ENCODE measurements around the gene CRYGN.
A peak's percentile ranks its signal among the peaks of the same experiment; 100 is the strongest.

Gene CRYGN

DNA sequence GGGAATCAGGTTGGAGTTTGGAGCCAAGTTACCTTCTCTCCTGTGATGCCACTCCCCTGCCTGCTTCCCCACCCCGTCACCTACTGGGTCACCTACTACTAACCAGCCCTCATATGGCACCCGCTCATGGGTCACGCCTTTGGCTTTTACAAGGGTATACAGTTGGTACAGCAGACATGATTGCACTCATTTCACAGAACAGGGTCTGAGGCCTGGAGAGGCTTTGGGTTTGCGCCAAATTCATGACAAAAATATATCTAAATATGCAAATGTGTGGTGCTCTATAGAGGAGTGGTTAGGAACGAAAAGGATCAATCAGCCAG, 10.7 kb downstream of the CRYGN start:
- peak overlapping the region; percentile 69 for H3K27ac ChIP-seq (ENCODE audit: low read depth, low read length)
- H3K4me1 ChIP-seq (ENCODE audit: control insufficient read depth in 5 of 5, insufficient read depth in 5 of 5, low read length in 5 of 5): peaks cover 8 to 58% (median 56%) of the 10 kb centered on the region in 5 donors
- H3K36me3 ChIP-seq (ENCODE audit: control insufficient read depth in 5 of 5, insufficient read depth in 5 of 5, low read length in 5 of 5): no peaks in the 10 kb centered on the region

DNA sequence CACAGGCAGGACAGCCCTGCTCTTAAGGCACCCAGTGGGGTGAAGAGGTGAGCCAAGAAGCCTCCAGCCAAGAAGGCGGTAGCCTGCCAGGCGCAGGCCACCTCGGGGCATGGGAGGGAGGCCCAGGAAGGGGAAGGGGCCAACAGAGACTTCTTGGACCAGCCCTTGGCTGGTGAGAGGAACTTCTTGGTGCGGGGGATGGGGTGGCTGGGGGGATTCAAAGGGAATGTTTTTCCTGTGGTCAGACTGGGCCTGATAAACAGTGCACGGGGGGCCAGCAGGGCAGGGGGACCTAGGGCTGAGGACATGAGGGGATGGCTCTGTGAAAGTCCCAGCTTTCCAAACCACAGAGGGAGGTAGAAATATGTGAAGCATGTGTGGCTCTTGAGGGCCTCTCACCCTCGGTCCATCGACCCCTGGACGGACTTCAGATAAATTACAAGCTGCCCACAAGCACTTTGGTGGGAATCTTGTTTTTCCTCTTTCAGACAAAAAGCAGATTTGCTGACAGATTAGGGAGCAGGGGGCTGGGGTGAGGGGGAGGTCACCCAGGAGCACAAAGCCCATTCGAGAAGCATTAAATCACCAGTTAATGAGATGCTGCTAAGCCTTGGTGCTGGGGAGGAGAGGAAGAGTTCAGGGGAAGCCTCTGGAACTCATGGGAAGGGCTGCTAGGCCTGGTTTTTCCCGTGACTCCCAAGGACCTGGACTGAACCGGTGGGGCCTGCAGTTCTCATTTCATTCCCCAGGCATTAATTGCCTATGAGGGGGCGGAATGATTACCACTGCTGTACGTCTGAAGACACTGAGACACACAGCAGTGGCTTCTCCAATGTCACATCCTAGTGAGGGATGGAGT, 11.3 kb downstream of the CRYGN start:
- H3K36me3 ChIP-seq (ENCODE audit: control insufficient read depth in 5 of 5, insufficient read depth in 5 of 5, low read length in 5 of 5): no peaks in the 10 kb centered on the region
- no peaks in the 10 kb centered on the region for H3K27me3 ChIP-seq (ENCODE audit: control insufficient read depth in 5 of 5, insufficient read depth in 4 of 5, low read length in 5 of 5)
- peak overlapping the region in 1 of 5 donors; percentile 58 for H3K9ac ChIP-seq (ENCODE audit: low read length in 5 of 5)
- H3K4me3 ChIP-seq (ENCODE audit: low read depth in 1 of 5, low read length in 5 of 5): no peak overlapping the region
- H3K4me1 ChIP-seq (ENCODE audit: control insufficient read depth in 5 of 5, insufficient read depth in 5 of 5, low read length in 5 of 5): peaks cover 8 to 63% (median 58%) of the 10 kb centered on the region in 5 donors
- H3K9me3 ChIP-seq (ENCODE audit: control insufficient read depth in 5 of 5, low read length in 5 of 5): no peaks in the 10 kb centered on the region
- peak overlapping the region; percentile 69 for H3K27ac ChIP-seq (ENCODE audit: low read depth, low read length)

More for the DNA sequence above, 10.7 kb downstream of the CRYGN start:
- H3K27me3 ChIP-seq (ENCODE audit: control insufficient read depth in 5 of 5, insufficient read depth in 4 of 5, low read length in 5 of 5): no peaks in the 10 kb centered on the region
- peak overlapping the region in 1 of 5 donors; percentile 58 for H3K9ac ChIP-seq (ENCODE audit: low read length in 5 of 5)
- H3K9me3 ChIP-seq (ENCODE audit: control insufficient read depth in 5 of 5, low read length in 5 of 5): no peaks in the 10 kb centered on the region
- no peak overlapping the region for H3K4me3 ChIP-seq (ENCODE audit: low read depth in 1 of 5, low read length in 5 of 5)

DNA sequence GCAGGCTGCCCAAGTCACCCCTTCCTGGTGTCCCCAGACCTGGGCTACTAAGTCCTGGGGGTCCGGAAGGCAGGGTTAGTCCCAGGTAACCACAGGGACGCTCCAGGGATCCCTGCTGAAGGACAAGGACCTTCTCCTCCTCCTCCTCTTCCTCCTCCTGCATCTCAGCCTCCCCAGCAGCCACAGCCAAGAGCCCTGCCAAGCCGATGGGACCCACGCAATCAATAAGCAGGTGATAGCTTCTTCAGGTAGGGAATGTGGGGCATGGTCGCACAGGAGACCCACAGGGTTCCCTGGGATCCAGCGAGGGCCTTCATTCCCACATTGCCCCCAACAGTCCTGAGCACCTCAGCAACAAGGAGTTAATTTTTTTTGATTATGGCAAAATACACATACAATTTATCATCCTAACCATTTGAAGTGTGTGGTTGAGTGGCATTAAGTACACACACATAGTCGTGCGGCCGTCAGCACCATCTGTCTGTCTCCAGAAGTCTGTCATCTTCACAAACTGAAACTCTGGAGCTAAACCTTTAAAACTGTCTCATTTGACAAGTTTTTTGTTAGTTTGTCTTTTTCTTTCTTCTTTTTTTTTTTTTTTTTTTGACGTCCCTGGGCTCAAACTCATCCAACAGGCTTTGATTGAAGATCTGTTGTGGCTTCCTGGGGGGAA, 12.1 kb downstream of the CRYGN start:
- peak overlapping the region; percentile 69 for H3K27ac ChIP-seq (ENCODE audit: low read depth, low read length)

DNA sequence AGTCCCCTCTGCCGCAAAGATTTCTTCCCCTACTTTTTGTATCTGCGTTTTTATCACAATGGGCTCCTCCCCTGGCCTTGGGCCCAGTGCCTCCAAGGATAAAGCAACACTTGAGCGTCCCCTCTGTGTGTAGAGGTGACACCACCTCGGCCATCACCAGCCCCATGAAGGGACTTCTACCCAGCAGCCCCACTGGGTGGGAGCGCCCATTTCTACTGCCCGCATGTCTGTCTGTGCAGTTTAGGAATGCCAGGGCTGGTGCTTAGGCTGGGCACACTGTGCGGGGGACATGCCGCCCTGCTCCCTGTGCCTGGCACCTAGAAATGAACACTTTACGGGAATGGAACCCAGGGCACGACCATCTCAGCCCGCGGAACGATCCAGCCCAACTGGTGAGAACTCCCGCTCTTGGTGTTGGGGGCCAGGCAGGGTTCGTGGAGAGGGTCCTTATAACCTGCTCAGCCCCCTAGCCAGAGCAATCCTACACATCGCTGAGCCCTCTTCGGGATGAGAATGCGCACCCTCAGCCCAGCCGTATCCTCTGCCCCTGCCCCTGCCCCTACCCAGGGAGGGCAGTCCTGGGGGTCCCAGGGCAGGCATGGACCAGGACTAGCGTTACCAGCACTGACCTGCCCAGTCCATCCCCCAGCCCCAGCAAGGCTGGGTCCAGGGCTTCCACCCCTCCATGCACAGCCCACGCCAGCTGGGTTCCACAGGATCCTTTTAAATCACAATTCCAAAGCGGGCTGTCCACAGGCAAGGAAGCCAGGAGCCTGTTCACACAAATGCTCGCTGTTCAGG, 12.8 kb downstream of the CRYGN start:
- Histone ChIP-seq H3K27ac (ENCODE audit: low read depth, low read length) (peak overlapping the region; percentile 69), H3K4me3 (ENCODE audit: low read depth in 1 of 5, low read length in 5 of 5) (peak overlapping the region in 1 of 5 donors; percentile 11), H3K9ac (ENCODE audit: low read length in 5 of 5) (peak overlapping the region in 2 of 5 donors; percentile 4 to 76), H3K9me3 (ENCODE audit: control insufficient read depth in 5 of 5, low read length in 5 of 5) (peaks cover 0 to 3% (median 0%) of the 10 kb centered on the region in 5 donors), H3K36me3 (ENCODE audit: control insufficient read depth in 5 of 5, insufficient read depth in 5 of 5, low read length in 5 of 5) (no peaks in the 10 kb centered on the region), H3K4me1 (ENCODE audit: control insufficient read depth in 5 of 5, insufficient read depth in 5 of 5, low read length in 5 of 5) (peaks cover 8 to 64% (median 58%) of the 10 kb centered on the region in 5 donors), H3K27me3 (ENCODE audit: control insufficient read depth in 5 of 5, insufficient read depth in 4 of 5, low read length in 5 of 5) (no peaks in the 10 kb centered on the region)

More for the DNA sequence above, 12.1 kb downstream of the CRYGN start:
- peak overlapping the region in 1 of 5 donors; percentile 76 for H3K9ac ChIP-seq (ENCODE audit: low read length in 5 of 5)
- no peaks in the 10 kb centered on the region for H3K9me3 ChIP-seq (ENCODE audit: control insufficient read depth in 5 of 5, low read length in 5 of 5)
- H3K36me3 ChIP-seq (ENCODE audit: control insufficient read depth in 5 of 5, insufficient read depth in 5 of 5, low read length in 5 of 5): no peaks in the 10 kb centered on the region
- peaks cover 8 to 64% (median 58%) of the 10 kb centered on the region in 5 donors for H3K4me1 ChIP-seq (ENCODE audit: control insufficient read depth in 5 of 5, insufficient read depth in 5 of 5, low read length in 5 of 5)
- H3K27me3 ChIP-seq (ENCODE audit: control insufficient read depth in 5 of 5, insufficient read depth in 4 of 5, low read length in 5 of 5): no peaks in the 10 kb centered on the region
- no peak overlapping the region for H3K4me3 ChIP-seq (ENCODE audit: low read depth in 1 of 5, low read length in 5 of 5)

DNA sequence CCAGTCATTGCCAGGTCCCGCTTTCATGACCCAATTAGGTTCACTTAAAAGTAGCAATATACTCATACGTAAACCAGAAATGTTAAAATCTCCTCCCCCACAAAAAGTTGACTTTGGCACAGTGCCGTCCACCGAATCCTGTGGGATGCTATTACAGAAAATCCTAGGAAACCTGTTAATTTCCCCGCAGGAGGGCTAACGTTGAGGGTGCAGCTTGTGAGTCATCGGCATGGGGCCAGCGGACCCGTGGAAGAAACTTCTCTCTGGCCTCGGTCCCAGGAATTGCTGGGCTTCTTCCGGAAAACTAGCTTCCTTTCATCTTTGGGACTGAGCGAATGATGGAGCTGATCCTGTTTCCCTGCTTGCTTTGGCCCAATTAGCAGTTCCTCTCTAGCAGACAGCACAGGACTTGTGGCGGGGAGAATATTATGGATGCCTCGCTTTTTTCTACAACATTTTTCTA, 13.5 kb downstream of the CRYGN start:
- Histone ChIP-seq H3K9ac (ENCODE audit: low read length in 5 of 5) (peak overlapping the region in 2 of 5 donors; percentile 61 to 66), H3K4me3 (ENCODE audit: low read depth in 1 of 5, low read length in 5 of 5) (peak overlapping the region in 1 of 5 donors; percentile 11), H3K36me3 (ENCODE audit: control insufficient read depth in 5 of 5, insufficient read depth in 5 of 5, low read length in 5 of 5) (no peaks in the 10 kb centered on the region), H3K9me3 (ENCODE audit: control insufficient read depth in 5 of 5, low read length in 5 of 5) (peaks cover 0 to 3% (median 0%) of the 10 kb centered on the region in 5 donors), H3K27ac (ENCODE audit: low read depth, low read length) (peak overlapping the region; percentile 69), H3K27me3 (ENCODE audit: control insufficient read depth in 5 of 5, insufficient read depth in 4 of 5, low read length in 5 of 5) (no peaks in the 10 kb centered on the region), H3K4me1 (ENCODE audit: control insufficient read depth in 5 of 5, insufficient read depth in 5 of 5, low read length in 5 of 5) (peaks cover 8 to 64% (median 58%) of the 10 kb centered on the region in 5 donors)

DNA sequence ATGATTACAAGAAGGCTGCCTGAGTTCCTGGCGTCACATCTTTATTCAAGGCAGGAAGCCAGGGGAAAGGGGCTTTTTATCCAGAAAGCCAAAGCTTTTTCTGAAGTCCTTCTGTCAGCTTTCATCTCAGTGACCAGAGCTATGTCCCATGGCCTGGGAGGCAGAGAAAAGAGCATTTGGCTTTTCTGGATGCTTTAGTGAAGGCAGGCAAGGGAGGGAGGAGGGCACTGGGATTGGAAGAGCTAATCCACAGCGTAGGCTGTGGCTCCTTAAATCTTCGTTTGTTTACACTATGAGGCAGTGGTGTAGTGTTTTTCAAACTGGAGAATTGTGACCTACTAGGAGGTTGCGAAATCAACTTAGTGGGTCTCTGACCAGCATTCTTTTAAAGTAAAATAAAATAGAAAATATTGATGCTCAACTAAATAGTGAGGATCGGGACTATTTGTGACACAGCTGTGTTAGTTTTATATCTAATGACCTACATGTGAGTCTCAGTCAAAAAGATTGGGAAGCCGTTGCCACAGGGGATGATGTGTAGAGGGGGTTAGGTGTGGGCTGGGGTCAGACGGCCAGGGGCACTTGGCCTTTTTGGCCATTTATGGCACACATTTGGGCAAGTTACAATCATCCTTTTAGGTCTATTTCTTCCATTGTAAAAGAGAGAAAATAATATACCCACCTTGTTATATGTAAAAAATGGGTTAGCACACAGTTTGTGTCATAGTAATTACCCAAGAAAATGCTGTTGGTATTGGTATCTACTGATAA, 14.1 kb downstream of the CRYGN start:
- Histone ChIP-seq H3K27ac (ENCODE audit: low read depth, low read length) (peak overlapping the region; percentile 69), H3K27me3 (ENCODE audit: control insufficient read depth in 5 of 5, insufficient read depth in 4 of 5, low read length in 5 of 5) (no peaks in the 10 kb centered on the region), H3K4me3 (ENCODE audit: low read depth in 1 of 5, low read length in 5 of 5) (no peak overlapping the region), H3K9me3 (ENCODE audit: control insufficient read depth in 5 of 5, low read length in 5 of 5) (peaks cover 0 to 3% (median 0%) of the 10 kb centered on the region in 5 donors), H3K4me1 (ENCODE audit: control insufficient read depth in 5 of 5, insufficient read depth in 5 of 5, low read length in 5 of 5) (peaks cover 8 to 64% (median 58%) of the 10 kb centered on the region in 5 donors), H3K9ac (ENCODE audit: low read length in 5 of 5) (peak overlapping the region in 4 of 5 donors; percentile 7 to 66 (median 58)), H3K36me3 (ENCODE audit: control insufficient read depth in 5 of 5, insufficient read depth in 5 of 5, low read length in 5 of 5) (no peaks in the 10 kb centered on the region)

DNA sequence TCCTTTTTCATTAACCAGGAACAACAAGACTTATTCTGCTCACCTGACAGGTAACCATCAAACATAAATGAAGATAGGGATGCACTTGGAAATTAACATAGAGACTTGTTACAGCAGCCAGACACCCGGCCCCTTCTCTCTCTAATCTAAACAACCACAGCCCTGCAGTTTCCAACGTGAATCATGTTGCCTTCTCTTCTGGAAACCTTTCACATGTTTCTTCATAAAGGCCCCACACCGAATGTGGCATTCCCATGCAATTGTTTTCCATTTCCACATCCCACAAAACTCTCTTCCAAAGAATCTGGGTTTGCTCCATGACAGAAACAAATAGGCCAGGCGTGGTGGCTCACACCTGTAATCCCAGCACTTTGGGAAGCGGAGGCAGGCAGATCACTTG, 15.1 kb downstream of the CRYGN start:
- Histone ChIP-seq H3K4me1 (ENCODE audit: control insufficient read depth in 5 of 5, insufficient read depth in 5 of 5, low read length in 5 of 5) (peaks cover 8 to 60% (median 52%) of the 10 kb centered on the region in 5 donors), H3K27ac (ENCODE audit: low read depth, low read length) (peak overlapping the region; percentile 69), H3K9ac (ENCODE audit: low read length in 5 of 5) (peak overlapping the region in 2 of 5 donors; percentile 54 to 57), H3K9me3 (ENCODE audit: control insufficient read depth in 5 of 5, low read length in 5 of 5) (peaks cover 0 to 3% (median 0%) of the 10 kb centered on the region in 5 donors), H3K4me3 (ENCODE audit: low read depth in 1 of 5, low read length in 5 of 5) (no peak overlapping the region), H3K36me3 (ENCODE audit: control insufficient read depth in 5 of 5, insufficient read depth in 5 of 5, low read length in 5 of 5) (no peaks in the 10 kb centered on the region), H3K27me3 (ENCODE audit: control insufficient read depth in 5 of 5, insufficient read depth in 4 of 5, low read length in 5 of 5) (no peaks in the 10 kb centered on the region)

DNA sequence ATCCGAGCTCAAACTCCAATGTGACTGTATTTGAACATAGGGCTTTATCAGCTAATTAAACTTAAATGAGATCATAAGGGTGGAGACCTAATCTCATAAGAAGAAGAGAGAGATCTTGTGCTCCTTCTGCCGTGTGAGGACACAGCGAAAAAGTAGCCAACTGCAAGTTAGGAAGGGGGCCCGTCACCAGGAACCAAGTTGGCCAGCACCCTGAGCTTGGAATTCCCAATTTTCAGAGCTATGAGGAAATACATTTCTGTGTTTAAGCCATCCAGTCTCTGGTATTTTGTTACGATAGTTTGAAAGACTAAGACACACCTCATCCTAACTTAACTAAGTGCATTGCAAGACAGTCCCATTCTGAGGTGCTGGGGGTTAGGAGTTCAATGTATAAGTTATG, 16.0 kb downstream of the CRYGN start:
- peaks cover 0 to 7% (median 0%) of the 10 kb centered on the region in 5 donors for H3K9me3 ChIP-seq (ENCODE audit: control insufficient read depth in 5 of 5, low read length in 5 of 5)
- peak overlapping the region; percentile 69 for H3K27ac ChIP-seq (ENCODE audit: low read depth, low read length)
- H3K27me3 ChIP-seq (ENCODE audit: control insufficient read depth in 5 of 5, insufficient read depth in 4 of 5, low read length in 5 of 5): no peaks in the 10 kb centered on the region
- H3K36me3 ChIP-seq (ENCODE audit: control insufficient read depth in 5 of 5, insufficient read depth in 5 of 5, low read length in 5 of 5): no peaks in the 10 kb centered on the region
- H3K9ac ChIP-seq (ENCODE audit: low read length in 5 of 5): peak overlapping the region in 2 of 5 donors; percentile 35 to 57
- H3K4me3 ChIP-seq (ENCODE audit: low read depth in 1 of 5, low read length in 5 of 5): peak overlapping the region in 1 of 5 donors; percentile 22
- peaks cover 6 to 51% (median 43%) of the 10 kb centered on the region in 5 donors for H3K4me1 ChIP-seq (ENCODE audit: control insufficient read depth in 5 of 5, insufficient read depth in 5 of 5, low read length in 5 of 5)

DNA sequence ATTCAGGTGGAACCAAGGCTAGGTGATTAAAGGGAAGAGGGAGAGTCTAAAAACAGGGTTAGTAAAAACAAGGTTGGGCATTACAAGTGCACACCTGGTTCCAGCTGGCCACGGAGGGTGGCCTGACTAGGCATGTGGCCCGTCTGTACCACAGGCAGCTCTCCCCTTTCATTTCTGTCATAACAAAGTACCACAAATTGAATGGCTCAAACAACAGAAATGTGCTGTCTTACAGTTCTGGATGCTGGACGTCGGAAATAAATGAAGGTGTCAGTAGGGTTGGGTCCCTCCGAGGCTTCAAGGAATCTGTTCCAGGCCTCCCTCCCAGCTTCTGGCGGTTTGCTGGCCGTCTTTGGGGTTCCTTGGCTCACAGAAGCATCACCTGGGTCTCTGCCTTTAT, 16.7 kb downstream of the CRYGN start:
- H3K9me3 ChIP-seq (ENCODE audit: control insufficient read depth in 5 of 5, low read length in 5 of 5): peaks cover 0 to 7% (median 0%) of the 10 kb centered on the region in 5 donors
- H3K4me1 ChIP-seq (ENCODE audit: control insufficient read depth in 5 of 5, insufficient read depth in 5 of 5, low read length in 5 of 5): peaks cover 4 to 44% (median 36%) of the 10 kb centered on the region in 5 donors
- no peaks in the 10 kb centered on the region for H3K27me3 ChIP-seq (ENCODE audit: control insufficient read depth in 5 of 5, insufficient read depth in 4 of 5, low read length in 5 of 5)
- no peak overlapping the region for H3K4me3 ChIP-seq (ENCODE audit: low read depth in 1 of 5, low read length in 5 of 5)
- no peaks in the 10 kb centered on the region for H3K36me3 ChIP-seq (ENCODE audit: control insufficient read depth in 5 of 5, insufficient read depth in 5 of 5, low read length in 5 of 5)
- no peak overlapping the region for H3K27ac ChIP-seq (ENCODE audit: low read depth, low read length)
- H3K9ac ChIP-seq (ENCODE audit: low read length in 5 of 5): no peak overlapping the region
